HG02938 (cell line): ENCODE data around the gene COPS8.

ENCODE experiments used
- ATAC-seq: cut with Tn5 transposase; IDR thresholded peaks from one replicate; pipeline ENCODE4 v1.9.1; 2021; ENCODE audit warnings: mild to moderate bottlenecking, moderate library complexity; ENCODE audit not compliant: unreplicated experiment

COPS8 gene

DNA sequence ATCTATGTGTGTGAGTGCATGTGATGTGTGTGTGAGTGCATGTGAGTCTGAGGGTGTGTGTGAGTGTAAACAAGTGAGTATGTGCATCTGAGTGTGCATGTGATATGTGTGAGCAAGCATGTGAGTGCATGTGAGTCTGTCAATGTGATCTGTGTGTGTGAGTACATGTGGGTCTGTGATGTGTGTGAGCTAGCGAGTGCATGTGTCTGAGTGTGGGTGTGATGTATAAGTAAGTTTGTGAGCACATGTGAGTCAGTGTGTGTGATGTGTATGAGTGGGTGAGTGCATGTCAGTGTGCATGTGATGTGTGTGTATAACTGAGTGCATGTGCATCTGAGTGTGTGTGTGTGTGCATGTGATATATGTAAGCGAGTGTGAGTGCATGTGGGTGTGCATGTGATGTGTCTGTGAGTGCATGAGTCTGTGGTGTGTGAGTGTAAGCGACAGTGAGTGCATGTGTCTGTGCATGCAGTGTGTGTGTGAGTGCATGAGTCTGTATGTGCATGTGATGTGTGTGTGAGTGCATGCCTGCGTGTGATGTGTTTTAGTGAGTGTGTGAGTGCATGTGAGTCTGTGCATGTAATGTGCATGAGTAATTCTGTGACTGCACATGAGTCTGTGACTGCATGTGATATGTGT is 44.1 kb downstream of the COPS8 start:
- ATAC-seq = no peak

DNA sequence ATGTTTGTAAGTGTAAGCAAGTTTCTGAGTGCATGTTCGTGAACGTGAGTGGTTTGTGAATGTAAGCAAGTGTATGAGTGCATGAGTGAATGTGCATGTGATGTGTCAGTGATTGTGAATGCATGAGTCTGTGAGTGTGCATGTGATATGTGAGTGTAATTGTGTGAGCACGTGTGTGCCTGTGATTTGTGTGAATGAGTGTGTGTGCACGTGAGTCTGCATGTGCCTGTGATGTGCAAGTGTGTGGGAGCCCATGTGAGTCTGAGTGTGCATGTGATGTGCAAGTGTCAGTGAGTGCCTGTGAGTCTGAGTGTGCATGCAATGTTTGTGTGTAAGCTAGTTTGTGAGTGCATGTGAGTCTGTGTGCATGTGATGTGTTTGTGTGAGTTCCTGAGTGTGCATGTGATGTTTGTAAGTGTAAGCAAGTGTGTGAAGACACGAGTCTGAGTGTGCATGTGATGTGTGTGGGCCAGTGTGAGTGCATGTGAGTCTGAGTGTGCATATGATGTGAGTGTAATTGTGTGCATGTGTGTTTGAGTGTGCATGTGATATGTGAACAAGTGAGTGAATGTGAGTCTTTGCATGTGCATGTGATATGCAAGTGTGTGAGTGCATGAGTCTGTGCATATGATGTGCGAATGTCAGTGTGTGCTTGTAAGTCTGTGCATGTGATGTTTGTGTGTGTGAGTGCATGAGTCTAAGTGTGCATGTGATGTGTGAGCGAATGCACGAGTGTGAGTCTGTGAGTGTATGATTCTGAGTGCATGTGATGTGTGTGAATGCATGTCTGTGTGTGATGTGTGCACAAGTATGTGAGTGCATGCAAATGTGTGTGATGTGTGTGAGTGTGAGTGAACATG is 45.1 kb downstream of the COPS8 start:
- no peak for ATAC-seq

DNA sequence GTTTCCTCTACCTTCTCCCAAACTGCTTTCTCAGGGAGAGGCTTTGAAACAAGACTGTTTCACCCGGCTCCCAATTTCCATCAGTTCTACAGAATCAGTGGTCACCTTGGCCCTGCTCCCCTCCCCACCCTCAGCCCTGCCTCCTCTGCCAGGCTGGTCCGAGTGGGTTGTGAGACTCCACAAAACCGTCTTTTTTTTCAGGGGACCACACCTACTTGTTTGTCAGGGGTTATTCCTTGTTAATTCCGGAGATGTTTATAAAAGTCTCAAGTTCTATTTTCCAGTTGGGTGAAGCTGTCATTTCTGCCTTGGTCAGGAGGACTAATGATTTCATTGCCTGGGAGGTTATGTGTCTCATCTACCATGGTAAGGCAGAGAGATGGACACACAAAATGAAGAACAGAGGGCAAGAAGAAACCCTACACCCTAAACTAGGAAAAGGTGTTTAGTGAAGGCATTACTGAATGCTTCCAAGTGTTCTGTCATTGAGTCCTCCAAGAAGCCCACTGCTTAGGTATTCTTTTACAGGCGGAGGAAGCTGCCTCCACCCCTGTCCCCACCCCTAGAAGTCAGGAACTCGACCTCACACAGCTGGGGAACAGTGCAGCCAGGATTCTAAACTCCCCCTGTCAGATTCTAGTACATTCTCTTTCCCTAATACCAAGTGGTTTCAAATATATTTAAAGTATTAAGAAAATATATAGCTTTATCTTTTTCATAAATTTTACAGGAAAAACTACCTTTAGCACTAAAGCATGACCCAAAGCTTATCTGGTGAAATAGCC is 46.3 kb downstream of the COPS8 start:
- ATAC-seq = no peak

DNA sequence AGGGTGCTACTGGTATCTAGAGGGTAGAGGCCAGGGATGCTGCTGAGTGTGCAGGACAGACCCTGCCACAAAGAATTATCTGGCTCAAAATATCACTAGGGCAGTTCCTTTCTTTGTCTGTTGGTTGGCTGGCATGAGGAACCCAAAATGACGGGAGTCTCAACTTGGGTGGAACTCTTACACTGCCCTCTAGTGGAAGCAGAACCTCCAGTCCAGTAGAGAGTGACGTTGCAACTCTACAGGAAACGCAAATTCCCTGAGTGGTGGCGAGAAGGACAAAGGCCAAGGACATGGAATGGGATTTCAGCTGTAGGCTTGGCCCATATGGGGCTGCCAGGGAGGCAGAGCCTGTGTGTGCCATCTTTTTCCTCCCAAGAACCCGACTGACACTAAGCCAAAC is 47.1 kb downstream of the COPS8 start:
- ATAC-seq = no peak

DNA sequence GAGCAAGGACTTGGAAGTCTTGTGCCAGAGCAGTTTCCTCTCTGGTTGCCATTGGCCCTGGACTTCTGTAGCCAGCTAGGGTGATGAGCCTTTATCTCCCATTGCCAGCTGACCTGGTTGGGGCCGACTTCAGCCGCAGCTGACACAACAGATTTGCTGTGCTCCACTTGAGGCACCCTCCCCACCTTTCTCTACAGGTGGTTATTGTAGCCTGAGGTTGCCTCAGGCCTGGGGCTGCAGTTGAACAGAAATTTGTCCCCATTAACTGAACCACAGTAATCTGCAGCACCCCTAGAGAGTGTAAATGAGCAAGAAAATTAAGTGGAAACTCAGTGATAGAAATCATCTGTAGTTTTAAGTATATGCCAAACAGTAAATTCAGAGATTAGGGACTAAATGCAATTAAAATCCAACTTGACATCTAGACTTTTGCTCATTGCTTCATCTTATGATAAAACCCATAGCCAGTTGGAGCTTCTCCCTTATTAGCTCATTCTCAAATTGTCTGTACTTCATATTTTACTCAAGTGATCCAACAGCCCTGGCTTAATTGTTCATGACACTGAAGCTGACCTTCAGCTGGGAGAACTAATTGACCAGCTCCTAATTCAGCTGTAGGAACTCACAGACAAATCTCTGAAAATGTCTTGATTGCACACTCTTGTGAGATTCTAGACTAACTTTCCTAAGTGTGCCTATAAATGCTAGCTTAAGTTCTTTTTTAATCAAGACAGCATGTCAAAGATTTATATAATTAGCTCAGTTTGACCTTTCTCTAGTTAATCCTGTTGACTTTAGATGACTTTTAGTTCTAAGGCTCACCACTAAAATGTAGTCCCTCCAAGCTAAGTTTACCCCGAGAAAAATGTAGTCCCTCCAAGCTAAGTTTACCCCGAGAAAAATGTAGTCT is 48.9 kb downstream of the COPS8 start:
- ATAC-seq = no peak

DNA sequence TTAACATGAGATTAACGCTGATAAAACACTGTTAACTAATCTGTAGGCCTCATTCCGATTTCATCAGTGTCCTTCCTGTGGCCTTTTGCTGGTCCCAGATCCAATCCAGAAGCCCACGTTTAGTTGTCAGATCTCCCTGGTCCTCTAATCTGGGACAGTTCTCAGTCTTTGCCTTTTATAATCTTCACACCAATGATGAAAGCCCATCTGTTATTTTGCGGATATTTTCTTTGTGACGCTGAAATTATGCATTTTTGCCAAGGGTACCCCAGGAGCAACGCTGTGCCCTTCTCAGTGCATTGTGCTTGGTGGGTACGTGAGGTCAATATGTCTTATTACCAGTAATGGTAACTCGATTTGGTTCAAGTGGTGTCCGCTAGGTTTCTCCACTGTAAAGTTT is 51.1 kb downstream of the COPS8 start:
- ATAC-seq = no peak

DNA sequence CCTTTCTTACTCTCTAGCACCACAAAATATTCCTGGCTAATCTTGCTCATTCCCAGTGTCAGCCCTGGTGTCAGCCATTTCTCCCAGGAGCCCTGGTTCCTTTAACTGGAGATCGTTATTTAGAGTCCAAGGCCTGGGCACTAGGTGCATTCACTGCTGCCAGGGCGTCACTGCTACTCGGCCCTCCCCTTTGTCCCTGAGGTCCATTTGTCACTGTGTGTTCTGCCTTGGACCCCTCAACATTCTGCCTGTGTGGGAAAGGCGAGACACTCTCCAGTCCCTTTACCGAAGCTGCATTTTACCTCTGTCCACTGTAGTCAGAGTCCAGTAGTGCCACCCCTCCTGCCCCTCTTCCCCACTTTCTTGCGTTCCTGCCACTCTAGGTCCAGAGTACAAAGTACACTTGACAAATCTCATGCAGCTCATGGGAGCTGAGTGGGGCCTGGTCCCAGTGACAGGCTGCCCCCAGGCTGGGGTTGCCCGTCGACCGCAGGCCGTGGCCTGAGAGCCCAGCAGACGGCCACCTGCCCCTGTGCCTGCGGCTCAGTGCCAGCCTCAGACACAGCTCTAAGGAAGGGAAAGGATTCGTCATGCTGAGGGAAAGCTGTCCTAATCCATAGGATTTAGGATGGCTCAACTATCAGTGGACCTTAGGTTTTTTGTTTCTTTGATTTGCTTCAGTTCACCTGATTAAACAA is 52.1 kb downstream of the COPS8 start:
- ATAC-seq = no peak

DNA sequence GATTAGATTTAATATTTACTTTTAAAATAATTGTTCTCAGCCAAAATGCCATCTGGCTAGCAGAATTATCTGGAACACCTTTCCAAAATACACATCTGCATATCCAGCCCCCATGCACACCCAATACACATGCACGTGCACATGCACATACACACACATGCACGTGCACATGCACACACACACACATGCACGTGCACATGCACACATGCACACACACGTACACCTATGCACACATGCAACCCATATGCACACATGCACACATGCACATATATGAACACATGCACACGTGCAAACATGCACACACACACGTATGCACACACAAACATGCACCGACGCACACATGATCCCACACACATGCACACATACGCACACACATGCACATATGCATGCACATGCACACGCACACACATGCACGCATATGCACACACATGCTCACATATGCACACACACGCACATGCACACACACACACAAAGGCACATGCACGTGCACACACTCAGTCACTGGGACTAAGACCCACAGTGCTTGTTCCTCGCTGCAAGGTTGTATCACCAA is 53.5 kb downstream of the COPS8 start:
- no peak for ATAC-seq

DNA sequence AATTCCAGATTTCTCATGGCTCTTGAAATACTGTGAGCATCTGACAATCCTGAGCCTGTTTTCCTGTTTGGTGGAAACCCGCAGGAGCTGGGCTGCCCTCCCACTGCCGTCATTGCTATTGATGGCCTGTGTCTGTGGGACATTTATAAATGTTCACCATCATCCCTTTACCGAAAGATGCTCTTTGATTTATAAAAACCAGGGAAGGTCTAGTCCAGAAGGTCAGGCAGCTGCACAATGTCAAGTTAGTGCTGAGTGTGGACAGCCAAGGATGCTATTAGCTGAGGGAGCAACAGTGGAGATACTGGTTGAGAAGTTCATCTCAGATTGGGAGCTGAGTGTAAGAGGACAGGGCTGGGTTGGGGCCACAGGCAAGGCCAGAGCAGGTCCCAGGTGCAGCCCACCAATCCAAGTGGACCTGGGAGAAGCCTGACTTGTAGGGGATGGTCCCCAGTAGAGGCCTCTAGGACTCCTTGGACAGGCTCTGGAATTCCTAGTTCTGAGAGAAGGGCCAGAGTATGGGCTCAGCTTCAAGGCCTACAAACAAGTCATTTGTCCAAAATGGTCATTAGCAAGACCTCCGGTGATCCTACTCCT is 55.1 kb downstream of the COPS8 start:
- ATAC-seq = no peak

DNA sequence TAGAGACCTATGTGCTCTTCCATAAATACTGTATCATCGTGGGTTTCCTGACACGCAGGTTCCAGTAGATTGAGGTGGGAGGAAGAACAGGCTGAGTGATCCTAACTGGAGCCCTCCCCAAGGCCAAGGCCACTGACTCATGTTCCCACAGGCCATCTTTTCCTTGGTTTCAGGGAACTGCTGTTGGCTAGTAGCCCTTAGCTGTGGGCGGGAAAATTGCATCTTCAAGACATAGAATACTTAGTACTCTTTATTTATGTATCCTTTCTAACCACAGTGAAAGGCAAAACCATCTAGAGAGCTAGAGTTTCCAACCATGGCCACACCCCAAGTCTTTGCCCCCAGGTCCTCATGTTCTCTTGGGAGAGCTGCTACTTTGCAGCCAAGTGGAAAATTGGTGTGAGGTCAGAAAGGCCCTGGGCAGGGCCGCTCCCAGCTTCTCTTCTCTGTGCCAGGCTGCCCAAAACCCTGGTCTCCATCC is 55.9 kb downstream of the COPS8 start:
- ATAC-seq = no peak

DNA sequence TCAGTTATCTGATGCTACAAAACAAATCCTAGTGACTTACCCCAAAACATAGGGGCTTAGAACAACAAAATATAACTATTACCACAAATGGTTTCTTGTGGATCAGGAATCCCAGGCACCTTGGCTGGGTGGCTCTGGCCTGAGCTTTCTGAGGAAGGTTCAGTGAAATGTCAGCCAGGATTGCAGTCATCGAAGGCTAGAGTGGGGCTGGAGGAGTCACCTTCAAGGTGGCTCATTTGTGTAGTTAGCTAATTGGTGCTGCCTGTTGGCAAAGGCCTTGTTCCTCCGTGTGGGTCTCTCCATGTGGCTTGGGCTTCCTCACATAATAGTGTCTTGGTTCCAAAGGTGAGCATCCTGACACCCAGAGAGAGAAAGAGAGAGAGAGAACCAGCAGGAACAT is 57.4 kb downstream of the COPS8 start:
- no peak for ATAC-seq

DNA sequence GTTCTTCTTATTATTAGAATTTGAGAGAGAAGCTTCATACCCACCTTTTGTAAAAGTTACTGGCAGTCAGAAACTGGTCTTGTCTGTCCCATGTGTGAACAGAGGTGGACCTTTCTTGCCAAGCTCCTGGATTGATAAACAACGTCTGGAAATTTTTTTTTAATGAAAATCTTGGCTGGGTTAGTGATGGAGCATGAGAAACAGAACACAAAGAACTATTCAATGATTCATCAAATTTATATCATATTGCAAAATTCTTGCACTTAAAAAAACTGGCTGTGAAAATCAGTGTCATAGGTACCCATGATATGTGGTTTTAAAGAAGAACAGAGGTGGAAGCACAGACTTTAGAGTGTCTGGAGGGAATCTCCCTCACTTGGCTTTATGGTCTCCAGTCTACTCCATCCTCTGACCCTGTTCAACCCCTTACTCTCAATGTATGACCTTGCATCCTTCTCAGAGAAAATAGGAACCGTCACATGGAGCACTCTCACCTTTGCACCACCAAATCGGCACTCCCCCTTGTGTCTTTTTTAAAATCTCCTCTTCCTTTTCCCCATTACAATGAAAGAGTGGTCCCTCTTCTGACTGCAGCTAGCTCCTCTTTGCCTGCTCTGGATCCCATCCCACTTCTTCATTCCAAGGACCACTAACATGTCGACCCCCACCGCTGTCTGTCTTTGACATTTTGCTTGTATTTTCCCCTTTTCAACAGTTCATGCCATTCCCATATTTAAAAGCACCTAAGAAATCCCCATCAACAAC is 58.2 kb downstream of the COPS8 start:
- no peak for ATAC-seq

DNA sequence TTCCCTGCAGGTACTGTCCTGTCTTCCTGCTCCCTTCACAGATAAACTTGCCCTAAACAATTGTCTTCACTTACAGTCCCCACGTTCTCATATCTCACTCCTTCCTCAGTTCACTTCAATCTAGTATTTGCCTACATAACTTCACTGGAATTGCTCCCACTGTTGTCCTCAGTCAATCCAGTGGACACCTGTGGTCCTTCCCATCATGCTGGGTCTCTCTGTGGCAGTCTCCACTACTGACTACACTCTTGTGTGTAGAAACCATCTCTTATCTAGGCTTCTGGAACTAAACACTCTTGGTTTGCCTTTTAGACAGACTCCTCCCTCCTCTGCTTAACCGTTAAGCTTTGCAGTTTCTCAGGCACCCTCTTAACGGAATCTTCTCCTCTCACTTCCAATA is 58.8 kb downstream of the COPS8 start:
- no peak for ATAC-seq

DNA sequence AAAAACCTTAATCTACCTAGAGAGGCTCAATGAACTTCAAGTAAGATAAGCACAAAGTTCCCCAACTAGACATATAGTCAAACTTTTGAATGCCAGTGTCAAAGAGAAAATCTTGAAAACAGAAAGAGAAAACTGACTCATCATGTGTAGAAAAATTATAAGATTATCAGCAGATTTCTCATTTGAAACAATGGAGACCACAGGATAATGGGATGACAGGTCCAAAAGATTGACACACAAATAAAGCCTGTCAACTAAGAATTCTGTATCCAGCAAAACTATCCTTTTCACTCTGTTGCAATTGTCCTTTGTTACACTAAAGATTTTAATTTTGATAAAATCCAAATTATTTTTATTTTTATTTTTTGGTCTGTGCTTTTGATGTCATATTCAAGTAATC is 61.6 kb downstream of the COPS8 start:
- ATAC-seq = no peak

DNA sequence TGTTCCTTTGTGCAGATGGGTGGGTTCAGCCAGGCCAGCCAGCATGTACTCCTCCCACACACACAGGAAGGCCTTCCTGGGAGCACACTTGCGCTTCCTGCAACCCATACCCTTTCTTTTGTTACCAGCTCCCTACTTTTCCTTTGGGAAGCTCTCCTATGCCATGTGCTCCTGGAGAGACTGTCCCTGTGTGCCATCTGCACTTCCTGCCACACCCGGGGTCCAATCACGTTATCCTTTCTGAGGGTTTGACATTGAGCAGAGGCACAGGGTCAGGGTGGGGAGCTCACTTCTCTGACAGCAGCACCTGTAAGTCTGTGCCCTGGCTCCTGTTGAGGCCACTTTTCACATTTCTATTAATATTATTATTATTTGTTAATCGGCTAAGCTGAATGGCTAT is 62.9 kb downstream of the COPS8 start:
- ATAC-seq = no peak

DNA sequence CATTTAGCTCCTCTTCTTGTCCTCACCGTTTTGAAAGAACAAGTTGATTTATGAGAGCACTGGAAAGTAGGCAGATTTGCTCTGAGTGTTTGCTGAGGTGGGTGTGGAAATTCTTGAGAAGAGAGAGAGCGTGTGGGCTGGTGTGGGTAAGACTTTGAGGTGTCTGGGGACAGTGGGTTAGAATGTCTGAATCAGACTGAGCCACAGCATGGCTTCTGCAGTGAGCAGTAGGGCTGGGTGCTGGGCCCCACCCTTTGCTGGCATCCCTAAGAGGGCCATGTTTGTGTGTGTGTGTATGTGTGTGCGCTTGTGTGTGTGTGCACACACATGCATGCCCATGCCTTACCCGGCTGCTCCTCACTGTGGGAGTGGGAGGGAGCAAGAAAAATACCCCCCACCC is 63.7 kb downstream of the COPS8 start:
- ATAC-seq = no peak
